Transverse colon (tissue), 3 donors: ENCODE measurements around the gene COPRS.

Experiments
- CTCF ChIP-seq, 5 experiments: fragments of 200-600 bp in 3 of 5; fragments of 450-650 bp in 2 of 5; sonication (generic) in 3 of 5; IDR thresholded peaks; 1 replicate in 2 of 5; 2 replicates in 3 of 5; pipeline ENCODE4 v1.5.1; 2016 to 2017; ENCODE audit warnings: antibody characterized with exemption in 5 of 5, inconsistent platforms in 3 of 5, mild to moderate bottlenecking in 2 of 5, moderate library complexity in 1 of 5
- POLR2A ChIP-seq: fragments of 450-650 bp; IDR thresholded peaks from one replicate; pipeline ENCODE4 v1.6.1; 2016; ENCODE audit warnings: antibody characterized with exemption, mild to moderate bottlenecking, moderate library complexity

DNA sequence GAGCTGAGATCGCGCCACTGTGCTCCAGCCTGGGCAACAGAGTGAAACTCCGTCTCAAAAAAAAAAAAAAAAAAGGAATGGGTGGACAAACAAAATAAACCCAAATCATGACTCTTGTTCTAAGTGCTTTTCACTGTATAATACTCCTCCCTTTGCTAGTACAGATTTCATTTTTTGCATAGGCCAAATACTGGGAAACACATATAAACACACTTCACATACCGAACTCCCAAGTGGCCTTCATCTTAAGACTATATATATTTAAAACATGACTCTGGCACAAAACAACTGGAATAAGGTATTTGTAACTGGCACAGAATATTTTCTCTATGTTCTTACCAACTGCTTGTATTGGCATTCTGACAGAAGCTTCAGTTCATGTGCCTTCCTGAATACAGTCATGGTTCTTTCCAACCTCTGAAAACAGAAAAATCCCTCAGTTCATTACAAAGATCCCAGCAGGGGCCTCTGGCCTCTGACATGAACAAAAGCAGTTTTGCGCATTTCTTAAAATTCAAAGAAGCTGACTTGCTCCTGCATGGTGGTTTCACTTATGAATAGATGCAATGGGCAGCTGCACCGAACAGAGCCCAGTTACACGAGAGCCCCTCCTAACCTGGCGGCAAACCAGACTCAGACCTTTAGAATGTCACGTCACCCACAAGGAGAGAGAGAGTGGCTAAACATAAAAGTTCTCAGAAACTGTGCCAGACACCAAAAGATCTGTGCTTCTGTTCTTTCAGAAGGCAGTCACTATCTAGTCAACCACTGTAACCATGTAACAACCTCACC lies 19.1 kb upstream of the COPRS start:
- no peak for TF ChIP-seq CTCF (IDR thresholded peaks at IDR 0.05)
- TF ChIP-seq POLR2A: no peak
